ENCODE results near the gene P4HA1.

The P4HA1 gene

GRCh38 chr10:73088304-73088703 is 8.4 kb downstream of the P4HA1 start:
- no peak overlapping the region for H3K4me3 ChIP-seq (ENCODE audit: low read length)

DNA sequence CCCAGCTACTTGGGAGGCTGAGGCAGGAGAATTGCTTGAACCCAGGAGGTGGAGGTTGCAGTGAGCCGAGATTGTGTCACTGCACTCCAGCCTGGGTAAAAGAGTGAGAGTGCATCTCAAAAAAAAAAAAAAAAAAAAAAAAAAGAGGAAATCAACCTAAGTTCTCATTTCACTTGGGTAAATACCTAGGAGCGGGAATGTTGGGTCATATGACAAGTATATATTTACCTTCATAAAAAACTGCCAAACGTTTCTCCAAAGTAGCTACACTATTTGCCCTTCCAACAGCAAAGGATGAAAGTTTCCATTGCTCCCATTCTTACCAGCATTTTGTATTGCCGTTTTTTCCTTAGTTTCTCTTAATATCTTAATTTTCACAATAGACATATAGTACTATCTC is 9.8 kb downstream of the P4HA1 start:
- Histone ChIP-seq H3K9ac (ENCODE audit: low read length) (no peak overlapping the region), H3K9me3 (ENCODE audit: control insufficient read depth, low read length) (no peaks in the 10 kb centered on the region), H3K36me3 (ENCODE audit: control insufficient read depth, insufficient read depth, low read length) (no peaks in the 10 kb centered on the region), H3K27me3 (ENCODE audit: control insufficient read depth, insufficient read depth, low read length) (no peaks in the 10 kb centered on the region), H3K4me3 (ENCODE audit: low read length) (no peak overlapping the region), H3K4me1 (ENCODE audit: control insufficient read depth, insufficient read depth, low read length) (no peaks in the 10 kb centered on the region)

More at GRCh38 chr10:73088304-73088703, 8.4 kb downstream of the P4HA1 start:
- no peaks in the 10 kb centered on the region for H3K4me1 ChIP-seq (ENCODE audit: control insufficient read depth, insufficient read depth, low read length)
- H3K27me3 ChIP-seq (ENCODE audit: control insufficient read depth, insufficient read depth, low read length) = no peaks in the 10 kb centered on the region
- no peak overlapping the region for H3K9ac ChIP-seq (ENCODE audit: low read length)
- H3K9me3 ChIP-seq (ENCODE audit: control insufficient read depth, low read length) = no peaks in the 10 kb centered on the region
- H3K36me3 ChIP-seq (ENCODE audit: control insufficient read depth, insufficient read depth, low read length) = no peaks in the 10 kb centered on the region

DNA sequence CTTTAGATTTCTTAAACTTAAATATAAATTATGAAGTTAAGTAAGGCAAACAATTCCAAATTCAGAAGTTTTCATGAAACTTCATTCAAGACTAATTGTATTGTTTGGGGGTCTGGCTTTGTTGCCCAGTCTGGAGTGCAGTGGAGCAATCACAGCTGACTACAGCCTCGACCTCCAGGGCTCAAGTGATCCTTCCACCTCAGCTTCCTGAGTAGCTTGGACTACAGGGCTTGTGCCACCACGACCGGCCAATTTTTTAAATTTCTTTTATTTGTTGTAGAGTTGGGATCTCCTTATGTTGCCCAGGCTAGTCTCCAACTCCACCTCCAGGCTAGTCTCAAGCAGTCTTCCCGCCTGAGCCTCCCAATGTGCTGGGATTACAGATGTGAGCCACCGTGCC is 12.5 kb downstream of the P4HA1 start:
- Histone ChIP-seq H3K4me3 (ENCODE audit: low read length) (no peak overlapping the region), H3K9me3 (ENCODE audit: control insufficient read depth, low read length) (no peaks in the 10 kb centered on the region), H3K4me1 (ENCODE audit: control insufficient read depth, insufficient read depth, low read length) (no peaks in the 10 kb centered on the region), H3K27me3 (ENCODE audit: control insufficient read depth, insufficient read depth, low read length) (no peaks in the 10 kb centered on the region), H3K36me3 (ENCODE audit: control insufficient read depth, insufficient read depth, low read length) (no peaks in the 10 kb centered on the region), H3K9ac (ENCODE audit: low read length) (no peak overlapping the region)

- Histone ChIP-seq H3K9ac (ENCODE audit: low read length) (no peak overlapping the region), H3K4me1 (ENCODE audit: control insufficient read depth, insufficient read depth, low read length) (no peaks in the 10 kb centered on the region), H3K4me3 (ENCODE audit: low read length) (no peak overlapping the region), H3K9me3 (ENCODE audit: control insufficient read depth, low read length) (no peaks in the 10 kb centered on the region), H3K27me3 (ENCODE audit: control insufficient read depth, insufficient read depth, low read length) (no peaks in the 10 kb centered on the region), H3K36me3 (ENCODE audit: control insufficient read depth, insufficient read depth, low read length) (no peaks in the 10 kb centered on the region)
Observed at GRCh38 chr10:73083221-73083620, 13.4 kb downstream of the P4HA1 start.

DNA sequence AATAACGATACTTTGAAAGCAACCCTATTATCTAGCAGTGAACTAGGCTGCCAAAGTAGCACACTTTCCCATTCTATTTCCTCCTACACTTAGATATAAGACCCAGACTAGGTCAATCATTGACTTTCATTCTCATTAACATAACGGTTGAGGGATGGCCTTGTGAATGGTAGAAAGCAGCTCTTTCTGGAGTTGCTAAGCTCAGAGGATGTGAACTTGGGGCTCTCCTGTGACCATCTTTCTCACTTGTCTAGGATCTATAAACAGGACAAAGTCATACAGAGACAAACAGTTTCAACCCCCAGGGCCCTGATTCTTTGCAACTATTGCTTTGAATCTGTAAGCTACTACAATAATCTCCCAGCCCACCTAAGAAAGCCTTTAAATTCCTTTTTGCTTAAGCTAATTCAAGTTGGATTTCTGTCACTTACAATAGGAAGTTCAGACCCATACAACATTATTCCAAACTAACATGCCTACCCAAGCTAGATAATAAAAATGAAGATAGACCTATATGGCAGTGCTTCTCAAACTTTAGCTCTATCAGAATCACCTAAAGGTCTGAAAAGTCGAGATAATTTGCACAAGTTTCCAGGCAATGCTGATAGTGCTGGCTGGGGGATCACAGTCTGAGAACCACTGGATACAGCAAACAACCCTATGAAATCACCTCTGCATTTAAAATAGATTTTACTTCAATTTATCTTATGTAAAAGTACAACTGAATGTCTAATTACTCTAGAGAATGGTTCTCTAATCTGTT is 16.7 kb downstream of the P4HA1 start:
- H3K9ac ChIP-seq (ENCODE audit: low read length) = no peak overlapping the region
- no peak overlapping the region for H3K4me3 ChIP-seq (ENCODE audit: low read length)
- H3K9me3 ChIP-seq (ENCODE audit: control insufficient read depth, low read length) = no peaks in the 10 kb centered on the region
- no peaks in the 10 kb centered on the region for H3K36me3 ChIP-seq (ENCODE audit: control insufficient read depth, insufficient read depth, low read length)
- no peaks in the 10 kb centered on the region for H3K4me1 ChIP-seq (ENCODE audit: control insufficient read depth, insufficient read depth, low read length)
- no peaks in the 10 kb centered on the region for H3K27me3 ChIP-seq (ENCODE audit: control insufficient read depth, insufficient read depth, low read length)

GRCh38 chr10:73076360-73077183 is 20.1 kb downstream of the P4HA1 start:
- Histone ChIP-seq H3K36me3 (ENCODE audit: control insufficient read depth, insufficient read depth, low read length) (no peaks in the 10 kb centered on the region), H3K9ac (ENCODE audit: low read length) (peak overlapping the region; percentile 3), H3K4me3 (ENCODE audit: low read length) (no peak overlapping the region), H3K4me1 (ENCODE audit: control insufficient read depth, insufficient read depth, low read length) (no peaks in the 10 kb centered on the region), H3K9me3 (ENCODE audit: control insufficient read depth, low read length) (no peaks in the 10 kb centered on the region), H3K27me3 (ENCODE audit: control insufficient read depth, insufficient read depth, low read length) (no peaks in the 10 kb centered on the region)

DNA sequence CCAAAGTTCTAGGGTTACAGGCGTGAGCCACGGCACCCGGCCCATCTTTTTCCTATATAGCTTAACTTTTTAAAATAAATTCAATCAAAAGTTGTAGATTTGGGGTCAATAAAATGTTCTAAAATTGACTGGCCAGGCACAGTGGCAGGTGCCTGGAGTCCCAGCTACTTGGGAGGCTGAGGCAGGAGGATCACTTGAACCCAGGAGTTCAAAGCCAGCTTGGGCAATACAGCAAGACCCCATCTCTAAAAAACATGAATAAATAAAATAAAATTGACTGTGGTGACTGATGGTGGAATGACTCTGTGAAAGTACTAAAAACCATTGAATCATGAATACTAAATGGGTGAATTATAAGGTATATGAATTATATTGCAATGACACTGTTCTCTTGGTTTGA is 20.8 kb downstream of the P4HA1 start:
- H3K4me3 ChIP-seq (ENCODE audit: low read length) = no peak overlapping the region
- H3K36me3 ChIP-seq (ENCODE audit: control insufficient read depth, insufficient read depth, low read length) = no peaks in the 10 kb centered on the region
- H3K27me3 ChIP-seq (ENCODE audit: control insufficient read depth, insufficient read depth, low read length) = no peaks in the 10 kb centered on the region
- H3K9ac ChIP-seq (ENCODE audit: low read length) = no peak overlapping the region
- H3K4me1 ChIP-seq (ENCODE audit: control insufficient read depth, insufficient read depth, low read length) = no peaks in the 10 kb centered on the region
- no peaks in the 10 kb centered on the region for H3K9me3 ChIP-seq (ENCODE audit: control insufficient read depth, low read length)

GRCh38 chr10:73073627-73074026 is 23.0 kb downstream of the P4HA1 start:
- Histone ChIP-seq H3K27me3 (ENCODE audit: control insufficient read depth, insufficient read depth, low read length) (no peaks in the 10 kb centered on the region), H3K4me1 (ENCODE audit: control insufficient read depth, insufficient read depth, low read length) (no peaks in the 10 kb centered on the region), H3K9ac (ENCODE audit: low read length) (no peak overlapping the region), H3K4me3 (ENCODE audit: low read length) (no peak overlapping the region), H3K9me3 (ENCODE audit: control insufficient read depth, low read length) (no peaks in the 10 kb centered on the region), H3K36me3 (ENCODE audit: control insufficient read depth, insufficient read depth, low read length) (no peaks in the 10 kb centered on the region)

- Histone ChIP-seq H3K9me3 (ENCODE audit: control insufficient read depth, low read length) (no peaks in the 10 kb centered on the region), H3K27me3 (ENCODE audit: control insufficient read depth, insufficient read depth, low read length) (no peaks in the 10 kb centered on the region), H3K4me1 (ENCODE audit: control insufficient read depth, insufficient read depth, low read length) (no peaks in the 10 kb centered on the region), H3K9ac (ENCODE audit: low read length) (no peak overlapping the region), H3K4me3 (ENCODE audit: low read length) (no peak overlapping the region), H3K36me3 (ENCODE audit: control insufficient read depth, insufficient read depth, low read length) (no peaks in the 10 kb centered on the region)
Observed at GRCh38 chr10:73065441-73065840, 31.2 kb downstream of the P4HA1 start.

DNA sequence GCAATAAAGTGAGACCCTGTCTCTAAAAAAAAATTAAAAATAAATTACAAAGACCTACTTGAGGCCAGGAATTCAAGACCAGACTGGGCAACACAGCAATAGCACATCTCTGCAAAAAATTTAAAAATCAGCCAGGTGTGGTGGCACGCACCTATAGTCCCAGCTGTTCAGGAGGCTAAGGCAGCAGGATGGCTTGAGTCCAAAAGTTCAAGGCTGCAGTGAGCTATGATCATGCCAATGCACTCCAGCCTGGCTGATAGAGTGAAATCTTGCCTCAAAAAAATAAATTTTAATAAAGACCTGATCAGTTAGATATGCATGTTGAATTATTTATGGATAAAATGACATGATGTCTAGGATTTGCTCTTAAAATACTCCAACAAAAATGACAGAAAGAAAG is 34.9 kb downstream of the P4HA1 start:
- Histone ChIP-seq H3K4me1 (ENCODE audit: control insufficient read depth, insufficient read depth, low read length) (no peaks in the 10 kb centered on the region), H3K36me3 (ENCODE audit: control insufficient read depth, insufficient read depth, low read length) (no peaks in the 10 kb centered on the region), H3K9ac (ENCODE audit: low read length) (no peak overlapping the region)

GRCh38 chr10:73060738-73061635 is 35.7 kb downstream of the P4HA1 start:
- H3K36me3 ChIP-seq (ENCODE audit: control insufficient read depth, insufficient read depth, low read length) = no peaks in the 10 kb centered on the region

More for the DNA sequence above, 34.9 kb downstream of the P4HA1 start:
- H3K9me3 ChIP-seq (ENCODE audit: control insufficient read depth, low read length) = no peaks in the 10 kb centered on the region
- H3K4me3 ChIP-seq (ENCODE audit: low read length) = no peak overlapping the region
- no peaks in the 10 kb centered on the region for H3K27me3 ChIP-seq (ENCODE audit: control insufficient read depth, insufficient read depth, low read length)

More at GRCh38 chr10:73060738-73061635, 35.7 kb downstream of the P4HA1 start:
- H3K4me3 ChIP-seq (ENCODE audit: low read length) = no peak overlapping the region
- no peaks in the 10 kb centered on the region for H3K4me1 ChIP-seq (ENCODE audit: control insufficient read depth, insufficient read depth, low read length)
- no peaks in the 10 kb centered on the region for H3K27me3 ChIP-seq (ENCODE audit: control insufficient read depth, insufficient read depth, low read length)
- no peaks in the 10 kb centered on the region for H3K9me3 ChIP-seq (ENCODE audit: control insufficient read depth, low read length)
- H3K9ac ChIP-seq (ENCODE audit: low read length) = no peak overlapping the region
